ENCODE results near the gene SWAP70.
"Not testable (repeated sequence)": the region's sequence is repeated elsewhere in the genome, so short reads cannot be mapped to it uniquely, and the experiment has no call there.

Gene SWAP70

DNA sequence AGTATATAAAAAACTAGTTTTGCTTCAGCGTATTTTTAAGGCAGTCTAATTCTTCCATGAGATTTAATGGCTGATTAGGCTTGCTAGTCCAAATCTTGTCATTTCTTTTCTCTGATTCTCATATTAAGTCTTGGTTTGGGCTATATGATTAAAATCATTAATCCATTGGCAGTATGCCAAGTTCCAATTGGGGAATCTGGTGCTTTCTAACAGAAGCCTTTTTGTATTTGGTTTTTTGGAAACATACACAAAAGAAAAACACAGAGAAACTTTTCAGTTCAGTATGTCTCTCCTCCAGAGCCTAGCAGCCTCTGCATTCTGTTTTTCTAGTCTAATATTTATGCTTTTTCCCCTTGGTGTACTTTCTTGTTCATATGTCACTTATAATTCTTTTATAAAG lies 37.9 kb downstream of the SWAP70 start:
- DNase-seq (ENCODE audit: low read depth), result no peak
- TF ChIP-seq, protein P1, sequence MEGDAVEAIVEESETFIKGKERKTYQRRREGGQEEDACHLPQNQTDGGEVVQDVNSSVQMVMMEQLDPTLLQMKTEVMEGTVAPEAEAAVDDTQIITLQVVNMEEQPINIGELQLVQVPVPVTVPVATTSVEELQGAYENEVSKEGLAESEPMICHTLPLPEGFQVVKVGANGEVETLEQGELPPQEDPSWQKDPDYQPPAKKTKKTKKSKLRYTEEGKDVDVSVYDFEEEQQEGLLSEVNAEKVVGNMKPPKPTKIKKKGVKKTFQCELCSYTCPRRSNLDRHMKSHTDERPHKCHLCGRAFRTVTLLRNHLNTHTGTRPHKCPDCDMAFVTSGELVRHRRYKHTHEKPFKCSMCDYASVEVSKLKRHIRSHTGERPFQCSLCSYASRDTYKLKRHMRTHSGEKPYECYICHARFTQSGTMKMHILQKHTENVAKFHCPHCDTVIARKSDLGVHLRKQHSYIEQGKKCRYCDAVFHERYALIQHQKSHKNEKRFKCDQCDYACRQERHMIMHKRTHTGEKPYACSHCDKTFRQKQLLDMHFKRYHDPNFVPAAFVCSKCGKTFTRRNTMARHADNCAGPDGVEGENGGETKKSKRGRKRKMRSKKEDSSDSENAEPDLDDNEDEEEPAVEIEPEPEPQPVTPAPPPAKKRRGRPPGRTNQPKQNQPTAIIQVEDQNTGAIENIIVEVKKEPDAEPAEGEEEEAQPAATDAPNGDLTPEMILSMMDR (IDR thresholded peaks at IDR 0.05; ENCODE audit: insufficient read depth, low read depth, low read length, missing control alignments), result no peak
- H3K4me3 ChIP-seq (ENCODE audit: low read length), result no peak overlapping the region

DNA sequence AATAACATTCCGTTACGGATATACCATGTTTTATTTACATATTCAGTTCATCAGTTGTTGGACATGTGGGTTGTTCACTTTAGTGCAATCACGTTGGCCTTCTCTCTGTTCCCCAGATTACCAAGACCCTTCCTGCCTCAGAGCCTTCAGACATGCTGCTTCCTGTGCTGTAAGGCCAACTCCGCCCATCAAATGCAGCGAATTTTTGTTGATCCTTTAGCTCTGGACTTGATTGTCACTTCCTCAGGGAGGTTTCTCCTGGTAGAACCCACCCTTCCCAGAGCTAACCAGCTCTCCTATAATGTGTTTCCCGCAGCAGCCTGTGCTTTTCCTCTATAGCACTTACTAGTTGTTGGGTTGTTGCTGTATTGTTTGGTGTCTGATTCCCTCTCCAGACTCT lies 39.4 kb downstream of the SWAP70 start:
- TF ChIP-seq, protein P1 (IDR thresholded peaks at IDR 0.05; ENCODE audit: insufficient read depth, low read depth, low read length, missing control alignments), result no peak
- DNase-seq (ENCODE audit: low read depth), result no peak
- no peak overlapping the region for H3K4me3 ChIP-seq (ENCODE audit: low read length)

DNA sequence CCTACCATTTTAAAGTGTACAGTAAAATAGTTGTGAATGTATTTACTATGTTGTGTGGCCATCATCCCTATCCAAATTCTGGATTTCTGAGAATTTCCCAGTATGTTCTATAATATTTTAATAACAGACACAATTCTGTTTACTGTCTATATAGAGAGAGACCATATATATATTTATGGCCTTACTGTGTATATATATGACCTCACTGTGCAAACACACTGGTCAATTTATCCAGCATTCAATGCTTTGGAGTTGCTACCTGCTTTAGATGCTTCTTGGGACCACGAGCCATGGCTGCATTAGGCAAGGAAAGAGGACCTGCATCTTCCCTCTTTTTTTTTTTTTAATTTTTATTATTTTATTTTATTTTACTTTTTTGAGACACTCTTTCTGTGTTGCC lies 40.2 kb downstream of the SWAP70 start:
- no peak overlapping the region for H3K4me3 ChIP-seq (ENCODE audit: low read length)
- no peak for DNase-seq (ENCODE audit: low read depth)
- TF ChIP-seq, protein P1 (IDR thresholded peaks at IDR 0.05; ENCODE audit: insufficient read depth, low read depth, low read length, missing control alignments), result no peak

DNA sequence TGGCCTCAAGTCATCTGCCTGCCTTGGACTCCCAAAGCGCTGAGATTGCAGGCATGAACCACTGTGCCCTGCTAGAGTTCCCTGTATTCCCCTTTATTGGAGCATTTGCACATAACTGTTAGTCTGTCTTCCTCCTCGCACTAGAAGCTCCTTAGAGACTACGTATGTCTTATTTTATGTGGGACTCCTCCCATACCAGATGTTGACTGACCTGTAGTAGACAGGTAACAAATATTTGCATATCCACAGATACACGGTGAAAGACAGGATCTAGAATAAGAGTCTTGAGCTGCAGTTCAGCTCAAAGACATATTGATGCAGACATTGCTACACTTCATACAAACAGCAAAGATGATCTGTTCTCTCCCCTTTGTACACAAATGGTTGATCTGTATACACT lies 40.7 kb downstream of the SWAP70 start:
- TF ChIP-seq, protein P1 (IDR thresholded peaks at IDR 0.05; ENCODE audit: insufficient read depth, low read depth, low read length, missing control alignments), result no peak
- DNase-seq (ENCODE audit: low read depth), result no peak
- H3K4me3 ChIP-seq (ENCODE audit: low read length), result no peak overlapping the region

DNA sequence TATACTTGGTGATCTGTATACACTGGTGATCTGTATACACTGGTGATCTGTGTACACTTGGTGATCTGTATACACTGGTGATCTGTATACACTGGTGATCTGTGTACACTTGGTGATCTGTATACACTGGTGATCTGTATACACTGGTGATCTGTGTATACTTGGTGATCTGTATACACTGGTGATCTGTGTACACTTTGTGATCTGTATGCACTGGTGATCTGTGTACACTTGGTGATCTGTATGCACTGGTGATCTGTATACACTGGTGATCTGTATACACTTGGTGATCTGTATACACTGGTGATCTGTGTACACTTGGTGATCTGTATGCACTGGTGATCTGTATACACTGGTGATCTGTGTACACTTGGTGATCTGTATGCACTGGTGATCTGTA lies 41.5 kb downstream of the SWAP70 start:
- H3K4me3 ChIP-seq (ENCODE audit: low read length); DNase-seq (ENCODE audit: low read depth): not testable (repeated sequence)

DNA sequence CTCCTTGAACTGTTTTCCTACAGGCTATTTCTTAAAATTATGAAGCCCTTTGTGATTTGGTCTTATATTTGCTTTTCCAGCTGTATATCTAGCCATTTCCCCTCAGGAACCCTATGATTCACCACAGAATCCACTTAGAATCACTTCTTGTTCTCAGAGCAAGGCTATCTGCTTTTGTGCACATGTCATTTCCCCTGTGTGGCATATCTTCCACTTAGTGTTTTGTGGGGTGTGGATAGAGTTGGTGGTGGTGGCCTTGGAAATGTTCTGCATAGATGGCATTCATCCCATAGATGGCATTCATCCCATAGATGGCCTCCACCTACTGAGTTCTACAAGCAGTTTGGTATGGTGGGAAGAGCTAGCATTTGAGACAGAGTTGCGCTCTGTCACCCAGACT lies 44.7 kb downstream of the SWAP70 start:
- TF ChIP-seq, protein P1 (IDR thresholded peaks at IDR 0.05; ENCODE audit: insufficient read depth, low read depth, low read length, missing control alignments), result no peak
- no peak for DNase-seq (ENCODE audit: low read depth)
- H3K4me3 ChIP-seq (ENCODE audit: low read length), result no peak overlapping the region

DNA sequence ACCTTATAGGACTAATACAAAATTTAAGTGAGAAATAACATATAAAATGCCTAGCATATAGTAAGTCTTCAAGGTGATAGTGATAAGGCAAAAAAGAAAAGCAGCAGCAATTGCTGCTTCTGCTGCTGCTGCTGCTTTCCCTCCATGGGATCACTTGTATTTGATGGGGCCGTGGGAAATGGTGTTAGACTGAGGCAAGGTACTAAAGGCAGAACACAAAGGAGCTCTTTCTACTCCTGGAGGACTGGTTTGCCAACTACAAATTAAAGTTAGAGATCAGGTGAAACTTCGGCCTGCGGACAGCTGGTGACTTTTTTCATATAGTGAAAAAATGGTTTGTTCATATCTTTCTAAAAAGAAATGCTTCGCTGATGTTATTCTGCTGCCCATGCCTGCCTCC lies 46.3 kb downstream of the SWAP70 start:
- no peak overlapping the region for H3K4me3 ChIP-seq (ENCODE audit: low read length)
- DNase-seq (ENCODE audit: low read depth), result no peak
- TF ChIP-seq, protein P1 (IDR thresholded peaks at IDR 0.05; ENCODE audit: insufficient read depth, low read depth, low read length, missing control alignments), result no peak

DNA sequence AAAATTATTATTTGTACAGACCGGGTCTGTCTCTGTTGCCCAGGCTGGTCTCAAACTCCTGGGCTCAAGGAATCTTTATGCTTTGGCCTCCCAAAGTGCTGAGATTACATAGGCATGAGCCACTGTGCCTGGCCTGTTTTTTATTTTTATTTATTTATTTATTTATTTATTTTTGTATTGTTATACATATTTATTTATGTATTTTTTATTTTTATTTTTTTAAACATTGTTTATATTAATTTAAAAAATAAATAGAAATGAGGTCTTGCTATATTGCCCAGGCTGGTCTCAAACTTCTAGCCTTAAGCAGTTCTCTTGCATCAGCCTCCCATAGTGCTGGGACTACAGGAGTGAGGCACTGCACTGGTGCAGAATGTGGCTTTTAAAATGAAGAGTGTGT lies 47.0 kb downstream of the SWAP70 start:
- TF ChIP-seq, protein P1 (IDR thresholded peaks at IDR 0.05; ENCODE audit: insufficient read depth, low read depth, low read length, missing control alignments), result no peak
- no peak for DNase-seq (ENCODE audit: low read depth)
- H3K4me3 ChIP-seq (ENCODE audit: low read length), result no peak overlapping the region

Measured in epithelial cell of esophagus (primary cell).